IPS-20b (cell line): ENCODE measurements around the gene KCNA5.

Experiments used
- H3K27ac ChIP-seq: one replicate; pipeline ENCODE4 v1.5.1; 2013; ENCODE audit warnings: low read length
- H3K27me3 ChIP-seq: 2 replicates; pipeline ENCODE4 v1.6.1; 2013; ENCODE audit warnings: mild to moderate bottlenecking, low read length, inconsistent platforms; ENCODE audit not compliant: insufficient read depth
- H3K36me3 ChIP-seq: 2 replicates; pipeline ENCODE4 v1.6.1; 2013; ENCODE audit warnings: low read depth, mild to moderate bottlenecking, inconsistent platforms, low read length, moderate library complexity; ENCODE audit not compliant: insufficient read depth
- H3K4me1 ChIP-seq: 2 replicates; pipeline ENCODE4 v1.6.1; 2013; ENCODE audit warnings: mild to moderate bottlenecking, control low read depth, inconsistent platforms, low read length, moderate library complexity; ENCODE audit not compliant: insufficient read depth
- H3K4me3 ChIP-seq: 2 replicates; pipeline ENCODE4 v1.5.1; 2013; ENCODE audit warnings: mild to moderate bottlenecking, low read length, inconsistent platforms
- H3K9ac ChIP-seq: 2 replicates; pipeline ENCODE4 v1.6.1; 2013; ENCODE audit warnings: low read depth, mild to moderate bottlenecking, inconsistent platforms, low read length, moderate library complexity
- H3K9me3 ChIP-seq: 2 replicates; pipeline ENCODE4 v1.6.1; 2013; ENCODE audit warnings: mild to moderate bottlenecking, low read depth, low read length, inconsistent platforms; ENCODE audit not compliant: insufficient read depth

KCNA5 gene

GRCh38 chr12:5014269-5014668 is 29.4 kb upstream of the KCNA5 start:
- no peaks in the 10 kb centered on the region; the same call in 1 of the 2 replicates for H3K27me3 ChIP-seq
- H3K4me3 ChIP-seq, result no peak overlapping the region
- no peaks in the 10 kb centered on the region for H3K4me1 ChIP-seq
- H3K36me3 ChIP-seq, result no peaks in the 10 kb centered on the region
- H3K9me3 ChIP-seq, result no peaks in the 10 kb centered on the region
- H3K27ac ChIP-seq, result no peak overlapping the region
- no peak overlapping the region for H3K9ac ChIP-seq

- Histone ChIP-seq H3K27me3 (no peaks in the 10 kb centered on the region; the same call in 1 of the 2 replicates), H3K27ac (no peak overlapping the region), H3K36me3 (no peaks in the 10 kb centered on the region), H3K4me3 (no peak overlapping the region), H3K9me3 (no peaks in the 10 kb centered on the region), H3K9ac (no peak overlapping the region), H3K4me1 (no peaks in the 10 kb centered on the region)
These were observed 27.8 kb upstream of the KCNA5 start for GRCh38 chr12:5015711-5016492.

GRCh38 chr12:5016526-5016925 is 27.2 kb upstream of the KCNA5 start:
- Histone ChIP-seq H3K27me3 (no peaks in the 10 kb centered on the region; the same call in 1 of the 2 replicates), H3K9me3 (no peaks in the 10 kb centered on the region), H3K4me1 (no peaks in the 10 kb centered on the region), H3K4me3 (no peak overlapping the region), H3K27ac (no peak overlapping the region), H3K9ac (no peak overlapping the region), H3K36me3 (no peaks in the 10 kb centered on the region)

DNA sequence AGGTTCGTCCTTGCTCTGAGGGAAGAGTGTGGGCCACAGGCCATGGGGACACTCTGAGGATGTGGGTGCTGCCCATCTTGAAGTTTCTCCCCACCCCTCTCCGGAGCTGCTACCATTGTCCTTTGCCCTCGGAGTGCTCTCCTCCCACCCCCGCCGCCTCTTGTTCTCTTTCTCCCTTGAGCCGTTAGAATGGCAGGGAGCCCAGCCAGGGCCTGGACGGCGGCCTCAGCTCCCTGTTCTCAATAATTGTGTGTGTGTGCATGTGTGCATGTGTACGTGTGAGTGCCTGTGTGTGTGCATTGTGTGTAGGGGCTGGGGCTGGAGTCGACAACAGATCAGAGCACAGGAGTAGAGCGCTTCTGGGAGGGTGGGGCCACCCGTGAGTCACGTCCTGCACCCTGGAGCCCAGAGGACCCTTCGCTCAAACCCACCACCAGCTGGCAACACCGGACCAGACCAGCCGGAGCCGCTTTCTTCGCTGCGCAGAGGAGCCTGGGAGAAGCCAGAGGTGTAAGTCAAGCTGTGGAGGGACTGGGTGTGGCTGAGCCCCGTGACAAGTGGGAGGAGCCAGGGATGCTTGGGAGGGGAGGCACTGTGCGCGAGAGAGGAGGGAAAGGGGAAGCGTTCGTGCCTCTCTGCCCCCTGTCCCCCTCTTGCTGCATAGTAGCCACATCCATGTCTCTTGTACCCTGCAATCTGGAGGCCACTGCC is 25.9 kb upstream of the KCNA5 start:
- Histone ChIP-seq H3K4me1 (no peaks in the 10 kb centered on the region), H3K27me3 (peaks cover 1% of the 10 kb centered on the region; the same call in 1 of the 2 replicates), H3K27ac (no peak overlapping the region), H3K9ac (no peak overlapping the region), H3K36me3 (no peaks in the 10 kb centered on the region), H3K4me3 (no peak overlapping the region), H3K9me3 (no peaks in the 10 kb centered on the region)

DNA sequence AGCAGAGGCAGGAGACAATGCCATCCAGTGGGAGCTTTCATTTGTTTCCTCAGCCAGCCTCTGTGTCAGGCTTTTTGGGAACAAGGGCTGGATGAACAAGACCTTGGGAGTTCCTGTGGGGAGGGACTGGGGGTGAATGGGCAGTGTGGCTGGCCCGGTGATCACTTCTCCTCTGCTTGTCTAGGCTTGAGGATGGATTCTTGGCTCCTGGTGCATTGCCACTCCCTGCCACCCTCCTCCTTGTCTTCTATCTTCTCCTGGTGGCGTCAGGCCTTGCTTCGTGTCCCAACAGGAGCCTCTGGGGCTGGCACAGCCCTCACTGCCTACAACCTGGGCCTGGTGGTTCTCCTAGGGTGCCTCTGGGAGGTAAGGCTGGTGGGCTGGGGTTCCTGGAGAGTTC is 25.0 kb upstream of the KCNA5 start:
- Histone ChIP-seq H3K9ac (no peak overlapping the region), H3K4me1 (no peaks in the 10 kb centered on the region), H3K27me3 (peaks cover 5% of the 10 kb centered on the region; the same call in 1 of the 2 replicates), H3K4me3 (no peak overlapping the region), H3K36me3 (no peaks in the 10 kb centered on the region), H3K27ac (no peak overlapping the region), H3K9me3 (no peaks in the 10 kb centered on the region)

GRCh38 chr12:5022025-5022424 is 21.7 kb upstream of the KCNA5 start:
- Histone ChIP-seq H3K27ac (no peak overlapping the region), H3K4me1 (peaks cover 1% of the 10 kb centered on the region; the same call in 1 of the 2 replicates), H3K4me3 (no peak overlapping the region), H3K9ac (no peak overlapping the region), H3K9me3 (no peaks in the 10 kb centered on the region), H3K36me3 (no peaks in the 10 kb centered on the region), H3K27me3 (peaks cover 5% of the 10 kb centered on the region; the same call in 1 of the 2 replicates)

- H3K4me1 ChIP-seq, result peaks cover 5% of the 10 kb centered on the region; the same call in 1 of the 2 replicates
- no peak overlapping the region for H3K27ac ChIP-seq
- no peaks in the 10 kb centered on the region for H3K9me3 ChIP-seq
- H3K9ac ChIP-seq, result no peak overlapping the region
- peaks cover 5% of the 10 kb centered on the region; the same call in 1 of the 2 replicates for H3K27me3 ChIP-seq
- no peaks in the 10 kb centered on the region for H3K36me3 ChIP-seq
- H3K4me3 ChIP-seq, result no peak overlapping the region
These were observed 21.1 kb upstream of the KCNA5 start for GRCh38 chr12:5022465-5023061.

- H3K4me1 ChIP-seq, result peaks cover 7% of the 10 kb centered on the region; the same call in 1 of the 2 replicates
- H3K27ac ChIP-seq, result no peak overlapping the region
- H3K4me3 ChIP-seq, result no peak overlapping the region
- no peaks in the 10 kb centered on the region for H3K36me3 ChIP-seq
- no peak overlapping the region for H3K9ac ChIP-seq
- H3K27me3 ChIP-seq, result peaks cover 5% of the 10 kb centered on the region; the same call in 1 of the 2 replicates
- H3K9me3 ChIP-seq, result no peaks in the 10 kb centered on the region
These were observed 19.8 kb upstream of the KCNA5 start for GRCh38 chr12:5023842-5024241.

GRCh38 chr12:5026342-5026938 is 17.2 kb upstream of the KCNA5 start:
- H3K4me1 ChIP-seq, result peaks cover 7% of the 10 kb centered on the region; the same call in 1 of the 2 replicates
- no peaks in the 10 kb centered on the region for H3K9me3 ChIP-seq
- H3K9ac ChIP-seq, result no peak overlapping the region
- no peak overlapping the region for H3K27ac ChIP-seq
- 0 out of 2 replicates have a peak, but pooled peaks cover 5% of the 10 kb centered on the region for H3K27me3 ChIP-seq
- no peaks in the 10 kb centered on the region for H3K36me3 ChIP-seq
- no peak overlapping the region for H3K4me3 ChIP-seq

GRCh38 chr12:5027046-5027821 is 16.4 kb upstream of the KCNA5 start:
- no peaks in the 10 kb centered on the region for H3K9me3 ChIP-seq
- no peak overlapping the region for H3K9ac ChIP-seq
- no peak overlapping the region for H3K27ac ChIP-seq
- 0 out of 2 replicates have a peak, but pooled peaks cover 5% of the 10 kb centered on the region for H3K27me3 ChIP-seq
- peaks cover 7% of the 10 kb centered on the region; the same call in 1 of the 2 replicates for H3K4me1 ChIP-seq
- no peak overlapping the region for H3K4me3 ChIP-seq
- H3K36me3 ChIP-seq, result no peaks in the 10 kb centered on the region

- Histone ChIP-seq H3K4me1 (peaks cover 10% of the 10 kb centered on the region), H3K36me3 (no peaks in the 10 kb centered on the region), H3K9me3 (no peaks in the 10 kb centered on the region), H3K27ac (no peak overlapping the region), H3K4me3 (no peak overlapping the region), H3K27me3 (no peaks in the 10 kb centered on the region), H3K9ac (no peak overlapping the region)
These were observed 13.6 kb upstream of the KCNA5 start for GRCh38 chr12:5030066-5030465.
